CD4-positive, alpha-beta T cell treated with Interleukin-4 for 1 hour (primary cell): Measurements from ENCODE around the gene INPP5K.
A peak's percentile ranks its signal among the peaks of the same experiment; 100 is the strongest.
"Not testable (repeated sequence)": the region's sequence is repeated elsewhere in the genome, so short reads cannot be mapped to it uniquely, and the experiment has no call there.

Source experiments
- DNase-seq, 2 donors: peaks; one replicate each; pipeline ENCODE4 v3.0.0-alpha.2; 2020 to 2022

INPP5K gene

GRCh38 chr17:1546292-1546922, 30.0 kb upstream of the INPP5K start:
- no peak for DNase-seq

- DNase-seq: no peak
Observed at GRCh38 chr17:1545618-1546017, 29.2 kb upstream of the INPP5K start.

GRCh38 chr17:1542316-1542715, 25.9 kb upstream of the INPP5K start:
- DNase-seq: no peak

GRCh38 chr17:1541367-1541904, 25.0 kb upstream of the INPP5K start:
- no peak for DNase-seq

GRCh38 chr17:1539811-1540210, 23.4 kb upstream of the INPP5K start:
- DNase-seq: no peak

GRCh38 chr17:1535737-1536136, 19.3 kb upstream of the INPP5K start:
- DNase-seq: no peak

- DNase-seq: no peak
Observed at GRCh38 chr17:1533661-1534325, 17.4 kb upstream of the INPP5K start.

GRCh38 chr17:1532836-1533602, 16.6 kb upstream of the INPP5K start:
- DNase-seq: peak; percentile 56 to 62

- DNase-seq: no peak
Observed at GRCh38 chr17:1529863-1530262, 13.5 kb upstream of the INPP5K start.

GRCh38 chr17:1526876-1527275, 10.5 kb upstream of the INPP5K start:
- DNase-seq: peak; percentile 27 to 63

GRCh38 chr17:1522626-1523025, 6.2 kb upstream of the INPP5K start:
- DNase-seq: no peak

GRCh38 chr17:1521086-1521640, 4.8 kb upstream of the INPP5K start:
- DNase-seq: no peak

- no peak for DNase-seq
Observed at GRCh38 chr17:1519678-1520077, 3.3 kb upstream of the INPP5K start.

GRCh38 chr17:1518410-1518809, 2.0 kb upstream of the INPP5K start:
- no peak for DNase-seq

GRCh38 chr17:1515640-1516387, 598 bp downstream of the INPP5K start:
- DNase-seq: peak; percentile 74 to 79

GRCh38 chr17:1512351-1512750, 4.1 kb downstream of the INPP5K start:
- DNase-seq: no peak

GRCh38 chr17:1511756-1512321, 4.6 kb downstream of the INPP5K start:
- DNase-seq: no peak

GRCh38 chr17:1511290-1511689, 5.1 kb downstream of the INPP5K start:
- no peak for DNase-seq

GRCh38 chr17:1509290-1509881, 7.0 kb downstream of the INPP5K start:
- no peak for DNase-seq

- not testable (repeated sequence) for DNase-seq
Observed at GRCh38 chr17:1508709-1509108, 7.7 kb downstream of the INPP5K start.

GRCh38 chr17:1506649-1507267, 9.7 kb downstream of the INPP5K start:
- DNase-seq: no peak
